Middle frontal gyrus (tissue), 1 donor: ENCODE results near the gene AK4.

ENCODE experiments used
- DNase-seq: peaks from one replicate; pipeline ENCODE4 v3.0.0-alpha.2; 2015; ENCODE audit warnings: low spot score; ENCODE audit errors: extremely low spot score

The AK4 gene

DNA sequence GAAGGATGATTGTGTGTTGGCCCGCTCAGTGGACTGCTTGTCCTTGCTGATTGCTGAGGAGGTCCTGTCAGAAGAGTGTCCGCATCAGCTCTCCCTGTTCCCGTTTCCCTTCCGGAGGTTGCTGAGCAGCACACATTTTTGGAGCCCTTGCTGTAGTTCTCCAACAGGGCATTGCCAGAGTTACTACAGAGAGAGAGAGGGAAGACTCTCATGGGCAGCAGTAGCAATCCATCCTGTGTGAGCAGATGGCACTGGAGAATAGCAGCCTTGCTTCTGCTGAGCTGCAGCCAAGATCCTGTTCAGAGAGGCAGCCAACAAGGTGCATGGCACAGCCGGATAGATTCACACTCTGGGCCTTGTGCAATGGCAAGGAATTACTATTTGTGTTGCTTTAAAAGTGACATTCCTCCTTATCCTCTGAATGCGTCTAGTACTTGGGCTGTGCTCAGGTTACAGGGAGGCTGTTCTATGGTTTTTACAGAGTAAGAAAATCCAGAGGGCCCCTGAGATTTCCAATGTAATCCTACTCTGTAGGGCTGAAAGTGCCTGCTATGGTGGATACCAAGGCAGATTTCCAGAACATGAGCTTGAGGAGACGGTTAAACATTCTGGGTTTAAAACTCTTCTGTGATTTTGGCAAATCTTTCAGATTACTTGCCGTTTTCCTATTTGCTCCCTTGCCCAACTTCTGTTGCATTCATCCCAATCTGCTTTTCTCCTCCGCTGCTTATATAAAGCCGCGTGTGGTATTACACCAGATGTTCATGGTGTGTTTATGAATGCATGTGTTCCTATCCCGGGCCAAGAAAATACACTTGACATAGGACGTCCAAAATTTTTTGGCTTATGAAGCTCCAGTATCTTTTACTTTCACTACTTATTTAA lies 27.4 kb downstream of the AK4 start:
- DNase-seq = peak; percentile 44

DNA sequence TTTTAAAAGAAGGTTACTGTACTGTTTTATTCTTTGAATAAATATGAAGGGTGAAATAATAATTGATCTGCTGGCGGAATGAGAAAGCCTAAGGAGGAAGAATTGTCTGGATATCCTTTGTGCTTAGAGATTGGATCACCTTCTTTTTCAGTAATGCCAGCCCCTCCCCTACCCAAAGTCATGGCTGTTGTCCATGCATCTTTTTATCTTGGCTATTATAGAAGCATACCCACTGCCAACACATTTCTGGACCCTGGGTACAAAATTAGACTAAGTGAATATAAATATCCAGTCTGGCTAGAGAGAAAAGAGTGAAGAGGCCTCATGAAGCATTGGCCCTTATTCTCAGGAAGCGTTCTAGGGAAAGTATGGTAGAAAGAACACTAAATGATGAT lies 28.1 kb downstream of the AK4 start:
- no peak for DNase-seq

DNA sequence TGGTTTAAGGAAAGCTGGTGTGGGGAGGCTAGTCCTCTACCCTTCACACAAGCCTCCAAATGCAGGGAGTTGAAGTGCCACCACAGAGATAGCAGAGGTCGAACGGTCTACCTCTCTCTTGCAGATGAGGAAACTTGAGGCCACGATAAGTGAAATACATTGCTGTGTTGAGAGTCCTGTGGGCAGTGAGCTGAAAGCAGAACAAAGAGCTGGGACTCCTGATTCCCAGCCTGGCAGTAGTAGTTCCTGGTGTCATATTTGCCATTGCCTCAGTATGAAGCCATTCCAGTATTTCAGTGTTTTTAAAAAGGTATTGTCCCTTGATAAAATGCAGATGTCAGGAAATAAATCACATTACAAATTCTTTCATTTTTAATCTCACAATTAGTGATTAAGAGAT lies 28.6 kb downstream of the AK4 start:
- no peak for DNase-seq

DNA sequence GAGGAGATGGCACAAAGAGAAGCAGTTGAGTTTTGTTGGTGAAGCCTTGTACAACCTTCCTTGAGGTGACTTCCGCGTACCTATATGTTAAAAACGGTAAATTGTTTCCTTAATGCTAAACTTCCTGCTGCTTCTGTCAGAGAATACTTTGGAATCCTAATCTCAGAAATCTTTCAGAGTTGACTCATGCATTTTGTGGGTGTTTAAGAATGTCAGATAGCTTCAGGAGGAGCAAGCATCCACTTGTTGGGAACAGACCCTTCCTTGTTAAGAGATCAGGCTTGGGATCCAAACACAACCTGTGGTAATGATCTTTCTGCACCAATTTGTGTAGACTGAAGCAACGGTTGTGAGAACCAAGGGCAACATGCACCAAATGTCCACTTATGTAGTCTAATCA lies 29.5 kb downstream of the AK4 start:
- DNase-seq = no peak

DNA sequence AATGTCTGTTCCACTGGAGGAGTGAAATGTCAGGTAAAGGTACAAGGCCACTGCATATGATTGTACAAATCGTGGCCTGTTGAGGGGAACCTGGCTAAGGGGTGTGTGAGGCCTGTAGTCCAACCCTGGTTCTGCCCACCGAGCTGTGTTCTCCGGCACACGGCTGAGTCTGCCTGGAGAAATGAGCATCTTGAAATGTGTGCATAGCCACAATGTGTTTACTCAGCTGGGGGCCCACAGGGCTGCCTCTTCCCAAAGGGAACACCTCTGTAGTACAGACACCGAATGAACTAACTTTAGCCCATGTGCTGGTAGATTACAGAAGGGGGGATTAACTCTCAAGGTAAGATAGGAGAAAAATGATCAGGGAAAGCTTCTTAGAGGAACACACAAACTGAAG lies 30.2 kb downstream of the AK4 start:
- DNase-seq = no peak

DNA sequence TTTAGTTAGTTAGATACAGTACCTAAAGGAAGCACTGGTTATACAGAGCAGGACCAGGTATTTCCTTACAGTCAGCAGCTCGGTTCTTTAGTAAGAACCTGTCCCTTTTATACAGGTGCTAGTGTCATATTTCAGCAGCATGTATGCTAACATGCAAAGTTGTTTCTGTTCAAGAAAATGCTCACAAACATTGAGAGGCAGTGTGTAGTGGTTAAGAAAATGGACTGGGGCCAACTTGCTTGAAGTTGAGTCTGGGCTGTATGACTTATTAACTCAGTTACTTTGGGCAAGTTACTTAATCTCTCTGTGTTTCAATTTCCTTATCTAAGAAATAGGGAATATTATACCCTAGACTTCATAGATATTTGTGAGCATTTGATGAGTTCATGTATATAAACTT lies 31.1 kb downstream of the AK4 start:
- DNase-seq = no peak

DNA sequence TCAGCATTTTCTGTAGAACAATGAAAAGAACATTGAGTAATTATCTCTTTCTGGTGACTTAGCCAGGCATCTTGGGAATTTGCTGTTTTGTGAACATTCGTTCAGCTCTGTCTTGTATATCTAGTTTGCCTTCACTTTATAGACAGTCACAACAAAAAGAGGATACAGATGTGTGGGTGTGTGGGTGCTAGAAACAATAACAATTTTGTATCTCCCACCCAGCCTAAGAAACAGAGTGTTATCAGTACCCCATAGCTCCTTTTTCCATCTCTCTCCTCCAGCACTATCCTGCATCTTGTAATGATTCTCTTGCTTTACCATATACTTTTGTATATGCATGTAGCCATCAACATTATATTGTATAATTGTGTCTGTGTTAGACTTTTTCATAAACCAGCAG lies 33.0 kb downstream of the AK4 start:
- no peak for DNase-seq

DNA sequence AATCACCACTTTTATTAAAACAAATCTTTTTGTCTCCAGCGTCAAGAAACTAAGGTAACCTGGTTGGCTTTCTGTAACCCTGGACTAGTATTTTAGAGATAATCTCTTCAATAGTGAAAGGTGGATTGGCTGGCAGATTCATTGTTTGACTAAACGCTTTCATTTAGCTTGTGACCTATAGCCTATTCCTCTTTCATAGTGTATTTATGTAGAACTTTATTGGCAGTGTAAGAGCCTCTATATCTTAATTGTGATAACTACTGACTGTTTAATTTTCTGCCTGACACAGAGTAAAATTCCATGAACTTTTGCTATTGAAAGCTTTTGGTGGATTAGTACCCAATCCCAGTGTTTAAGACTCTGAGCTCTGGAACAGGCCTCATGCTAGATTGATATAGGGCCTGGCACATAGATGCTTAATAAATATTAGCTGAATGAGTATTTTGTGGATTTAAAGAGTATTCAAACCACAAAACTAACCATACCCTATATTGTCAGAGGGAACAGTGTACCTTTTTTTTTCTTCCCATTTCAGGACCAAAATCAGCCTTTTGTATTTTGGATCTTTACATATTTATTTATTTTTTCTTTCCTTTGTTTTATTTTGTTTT lies 34.8 kb downstream of the AK4 start:
- DNase-seq = no peak

DNA sequence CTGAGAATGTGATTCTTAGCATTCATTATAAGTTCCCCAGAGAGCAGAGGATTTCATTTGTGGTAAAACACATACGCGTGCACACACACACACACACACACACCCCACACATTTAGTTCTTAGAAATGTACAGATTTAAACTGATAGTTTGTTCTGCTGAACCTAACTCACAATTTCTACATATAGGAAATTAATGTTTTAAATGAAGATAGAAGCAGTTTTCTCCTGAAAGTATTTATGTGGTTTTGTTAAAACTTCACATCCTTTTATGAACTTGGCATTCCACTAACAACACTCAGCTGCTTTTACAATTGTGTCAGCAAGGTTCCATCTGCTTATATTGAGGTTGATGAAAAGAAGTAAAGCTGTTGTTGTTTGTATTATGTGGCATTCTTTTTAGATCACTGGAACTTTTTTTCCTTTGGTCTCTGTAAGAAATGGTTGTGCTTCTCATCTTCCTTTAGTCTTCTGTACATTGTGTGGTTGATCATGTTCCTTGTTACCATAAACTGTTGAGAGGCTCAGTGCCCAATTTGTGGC lies 41.6 kb downstream of the AK4 start:
- no peak for DNase-seq

DNA sequence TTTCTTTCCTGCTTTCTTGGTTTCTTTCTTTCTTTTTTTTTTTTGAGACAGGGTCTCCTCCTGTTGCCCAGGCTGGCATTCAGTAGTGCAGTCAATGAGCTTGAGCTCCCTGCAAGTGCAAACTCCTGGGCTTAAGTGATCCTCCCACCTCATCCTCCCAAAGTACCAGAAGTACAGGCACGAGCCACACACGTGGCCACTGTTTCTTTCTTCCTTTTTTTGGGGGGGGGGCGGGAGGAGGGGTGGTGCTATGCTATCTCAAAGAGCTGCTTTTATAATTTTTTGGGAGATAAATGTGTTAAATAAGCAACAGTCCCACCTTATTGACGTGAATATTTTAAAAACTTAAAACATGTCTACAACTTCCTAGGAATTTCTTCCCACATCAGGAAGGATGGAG lies 42.2 kb downstream of the AK4 start:
- DNase-seq = no peak

DNA sequence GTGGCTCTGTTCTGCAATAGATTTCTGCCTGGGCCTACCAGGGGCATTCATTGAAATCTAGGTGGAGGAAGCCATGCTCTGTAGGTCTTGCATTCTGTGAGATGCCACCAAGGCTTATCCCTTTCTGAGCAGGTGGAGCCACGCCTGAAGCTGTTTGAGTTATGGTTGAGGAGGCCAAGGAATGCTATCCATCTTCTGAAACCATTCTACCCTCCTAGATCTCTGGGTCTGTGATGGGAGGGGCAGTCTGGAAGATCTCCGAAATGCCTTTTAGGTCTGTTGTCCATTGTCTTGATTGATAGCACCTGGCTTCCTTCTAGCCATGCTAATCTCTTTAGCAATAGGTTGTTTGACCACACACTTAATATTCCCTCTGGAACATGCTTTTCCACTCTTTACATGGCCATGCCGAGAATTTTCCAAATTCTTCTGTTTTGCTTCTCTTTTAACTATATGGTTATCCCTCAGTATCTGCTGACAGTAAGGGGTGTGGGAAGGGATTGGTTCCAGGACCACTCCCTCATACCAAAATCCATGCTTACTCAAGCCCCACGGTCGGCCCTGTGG lies 45.2 kb downstream of the AK4 start:
- no peak for DNase-seq

DNA sequence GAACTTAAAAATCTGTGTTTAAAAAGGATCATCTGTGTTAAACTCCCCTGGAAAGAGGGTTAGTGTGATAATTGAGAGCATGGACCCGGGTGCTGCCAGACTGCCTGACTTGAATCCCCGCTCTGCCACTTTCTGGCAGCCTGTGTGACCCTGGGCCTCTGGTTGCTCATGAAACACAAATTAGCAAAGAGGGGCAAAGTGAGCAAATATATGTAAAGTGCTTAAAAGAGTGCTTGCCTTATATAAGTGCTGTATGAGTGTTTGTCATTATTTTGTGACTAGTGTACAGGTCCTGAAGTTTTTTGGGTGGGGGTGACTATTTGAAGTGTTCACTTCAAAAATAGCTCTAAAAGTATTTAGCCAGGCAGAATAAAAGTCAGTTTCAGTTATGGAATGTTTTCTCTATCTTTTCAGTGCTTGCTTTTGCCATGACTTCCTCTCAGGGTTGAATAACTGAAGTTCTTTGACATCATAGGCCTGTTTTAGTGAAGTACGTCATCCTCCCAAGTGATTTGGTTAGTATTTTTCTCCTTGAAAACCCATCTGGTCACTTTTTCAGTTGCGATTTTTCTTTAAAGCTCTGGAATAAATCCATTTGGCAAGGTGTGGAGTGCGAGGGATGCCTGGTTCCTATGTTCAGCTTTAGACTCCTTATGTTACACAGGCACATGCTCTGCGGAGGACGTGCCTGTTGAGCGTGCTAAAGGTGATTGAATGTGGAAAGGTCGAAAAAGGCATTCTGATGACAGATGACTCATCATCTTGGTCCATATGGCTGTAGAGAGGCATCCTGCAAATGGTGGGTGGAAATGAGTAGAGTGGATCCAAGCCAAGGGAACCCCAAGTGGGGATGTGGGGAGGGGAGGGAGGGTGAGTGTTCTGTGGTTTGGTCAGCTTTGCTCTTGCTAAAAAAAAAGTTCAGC lies 47.8 kb downstream of the AK4 start:
- DNase-seq = peak; percentile 31

DNA sequence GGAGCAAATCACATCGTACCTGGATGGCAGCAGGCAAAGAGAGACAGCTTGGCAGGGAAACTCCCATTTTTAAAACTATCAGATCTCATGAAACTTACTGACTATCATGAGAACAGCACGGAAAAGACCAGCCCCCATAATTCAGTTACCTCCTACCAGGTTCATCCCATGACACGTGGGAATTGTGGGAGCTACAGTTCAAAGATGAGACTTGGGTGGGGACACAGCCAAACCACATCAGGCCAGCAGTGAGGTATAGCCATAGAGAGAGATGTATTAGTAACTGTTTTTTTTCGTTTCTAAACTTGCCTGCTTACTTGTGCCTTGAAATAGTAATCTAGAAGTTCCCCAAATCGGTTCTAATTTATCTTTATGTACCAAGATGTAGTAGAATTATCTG lies 48.9 kb downstream of the AK4 start:
- DNase-seq = no peak

DNA sequence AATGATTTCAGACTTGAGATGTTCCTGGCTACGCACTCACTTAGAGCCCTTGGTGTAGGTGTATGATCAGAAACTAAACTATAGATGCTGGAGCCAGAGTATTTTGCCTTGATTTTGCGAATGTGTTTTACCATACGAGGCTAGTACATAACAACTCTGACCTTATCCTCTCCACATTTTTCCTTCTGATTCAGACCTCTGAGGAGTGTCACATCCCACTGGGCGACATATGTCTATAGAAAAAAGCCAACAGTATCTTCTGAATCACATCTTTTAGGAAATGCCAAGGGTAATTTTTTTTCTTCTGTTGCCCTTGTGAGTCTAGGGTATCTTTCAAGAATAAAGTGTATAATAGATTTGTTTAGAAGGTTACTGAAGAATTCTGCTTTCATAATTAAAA lies 49.6 kb downstream of the AK4 start:
- DNase-seq = no peak

DNA sequence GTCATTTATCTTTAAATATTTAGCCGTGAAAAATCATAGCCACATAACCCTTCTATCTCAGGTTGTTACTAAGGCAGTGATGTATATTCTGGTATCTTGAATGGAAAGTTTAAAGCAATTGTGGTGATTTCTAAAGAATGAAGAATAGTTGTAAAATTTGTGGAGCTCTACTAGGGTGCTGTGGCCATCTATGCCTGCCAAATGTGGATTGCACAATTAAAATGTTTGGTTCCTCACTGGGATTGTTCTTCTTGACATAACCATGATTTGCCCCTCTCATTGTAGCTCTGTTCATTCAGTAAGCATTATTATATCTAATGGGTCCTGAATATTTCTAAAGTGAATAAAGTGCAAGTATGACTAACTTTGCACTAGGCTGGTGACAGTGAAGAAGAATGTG lies 50.1 kb downstream of the AK4 start:
- no peak for DNase-seq

DNA sequence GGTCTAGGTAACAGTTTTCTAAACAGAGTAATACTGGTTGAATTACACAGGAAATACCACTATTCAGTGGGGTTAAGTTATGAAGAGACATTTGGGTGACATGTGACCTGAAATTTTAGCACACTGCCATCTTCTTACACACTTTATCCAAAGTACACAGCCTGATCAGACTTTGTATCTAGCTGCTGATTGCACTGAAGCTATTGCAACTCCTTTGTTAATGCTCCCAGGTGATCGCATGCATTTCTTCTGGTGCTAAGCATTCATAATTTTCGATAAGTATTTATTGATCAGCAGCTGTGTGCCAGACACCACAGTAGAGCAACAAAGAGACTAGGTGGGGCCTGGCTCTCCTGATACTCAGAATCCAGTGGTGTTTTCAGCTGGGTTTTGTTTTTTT lies 52.4 kb downstream of the AK4 start:
- no peak for DNase-seq

DNA sequence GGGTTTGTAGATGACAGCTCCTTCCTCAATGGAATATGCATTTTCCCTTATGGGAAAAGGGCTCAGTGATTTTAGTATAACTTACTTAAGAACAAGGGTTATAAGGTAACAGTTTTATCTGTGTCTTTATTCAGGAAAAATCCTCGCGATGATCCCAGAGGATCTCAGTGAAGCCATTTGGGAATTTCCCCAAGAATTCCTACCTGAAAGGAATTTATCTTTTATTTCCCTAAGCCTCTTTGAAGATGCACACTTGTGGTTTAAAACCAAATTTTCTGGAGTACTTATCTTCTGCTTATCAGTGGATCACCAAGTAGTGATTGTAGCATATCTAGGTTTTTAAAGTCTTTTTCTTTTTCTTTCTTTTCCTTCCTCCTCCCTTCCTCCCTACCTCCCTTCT lies 58.8 kb downstream of the AK4 start:
- DNase-seq = no peak

DNA sequence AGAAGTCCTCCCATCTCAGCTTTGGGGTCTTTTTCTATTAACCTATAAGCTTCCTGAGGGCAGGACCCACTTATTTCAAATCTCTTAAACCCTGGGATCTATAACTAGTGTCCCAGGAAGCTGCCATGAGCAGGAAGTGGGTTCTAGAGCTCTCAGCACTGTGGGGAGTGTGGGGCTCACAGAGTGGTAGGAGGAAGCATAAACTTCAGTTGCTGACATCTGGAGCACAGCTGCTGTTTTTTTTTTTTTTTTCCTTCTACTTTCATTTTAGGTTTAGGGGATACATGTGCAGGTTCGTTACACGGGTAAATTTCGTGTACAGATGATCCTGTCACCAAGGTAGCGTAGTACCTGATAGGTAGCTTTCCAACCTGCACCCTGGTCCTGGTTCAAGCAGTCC lies 59.3 kb downstream of the AK4 start:
- no peak for DNase-seq

DNA sequence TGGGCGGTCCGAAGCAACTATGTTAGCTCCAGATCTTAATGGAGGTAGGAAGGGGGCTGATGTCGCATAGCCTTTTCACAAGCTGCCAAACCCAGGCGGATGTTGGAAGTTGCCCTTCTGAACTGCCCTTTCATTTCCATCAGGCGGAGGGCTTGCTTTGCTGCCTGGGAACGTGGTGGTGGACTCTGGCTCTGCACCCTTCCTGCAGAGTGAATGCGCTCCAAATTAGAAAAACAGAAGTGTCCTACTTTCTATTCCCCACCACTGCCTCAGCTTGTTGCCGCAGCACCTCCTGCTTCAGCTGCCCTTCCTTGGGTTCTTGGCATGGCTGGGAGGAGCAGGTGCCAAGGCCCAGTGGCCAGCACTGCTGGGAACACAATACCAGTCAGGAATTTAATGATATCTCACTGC lies 60.6 kb downstream of the AK4 start:
- no peak for DNase-seq

DNA sequence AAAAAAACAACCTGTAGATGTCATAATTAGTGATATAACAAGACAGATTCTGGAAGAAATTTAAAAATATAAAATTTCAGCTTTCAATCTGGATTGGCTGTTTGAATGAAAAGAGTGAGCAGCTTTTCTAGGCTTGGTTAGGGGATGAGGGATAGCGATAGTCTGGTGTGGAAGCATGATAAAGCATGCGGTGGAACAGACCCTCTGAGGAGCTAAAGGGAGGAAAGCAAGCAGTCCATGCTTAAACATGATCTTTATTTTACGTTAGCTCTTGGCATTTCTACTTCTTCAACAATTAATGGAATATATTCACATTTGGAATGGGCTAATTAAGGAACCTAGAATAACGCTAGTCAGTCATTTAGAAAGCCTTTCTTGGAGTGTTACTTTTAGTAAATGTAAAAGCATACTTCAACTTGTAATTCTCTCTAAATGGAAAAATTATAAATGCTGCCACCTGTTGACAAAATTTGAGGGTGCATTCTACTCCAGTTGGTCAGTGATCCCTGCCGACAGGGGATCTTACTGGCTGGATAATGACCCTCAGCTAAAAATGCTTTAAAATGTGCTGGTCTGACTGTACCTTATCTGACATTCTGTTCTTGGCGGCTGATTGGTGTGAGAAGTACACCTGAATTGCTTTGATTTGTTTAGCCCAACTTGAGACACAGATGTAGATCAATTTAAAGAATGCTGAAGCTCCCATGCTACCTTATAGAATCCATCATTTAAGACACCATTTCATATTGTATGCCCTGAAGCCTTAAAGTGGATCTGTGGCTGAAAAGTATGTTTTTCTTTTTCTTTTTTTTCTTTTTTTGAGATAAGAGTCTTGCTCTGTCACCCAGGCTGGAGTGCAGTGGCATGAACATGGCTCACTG lies 61.2 kb downstream of the AK4 start:
- DNase-seq = peak; percentile 44
